Calu3 (cell line): Measurements from ENCODE around the gene MKLN1. TPM values are rescaled to one million over a fixed set of nuclear protein-coding genes. Genes with fewer than 3 reads are reported as not detected.

Source experiments
- BruUV-seq: library from RNA; stranded (reverse); fragments of 400-500 nt; replicated peaks from 2 replicates; lab custom pipeline; 2021; lab: Mats Ljungman, UMichigan
- CTCF ChIA-PET: fragments of 300-600 bp; sonication (Branson Sonifier 250); formaldehyde crosslinking; loops from one replicate; lab custom pipeline; 2022; ENCODE audit warnings: antibody characterized with exemption; lab: Charles Lee
- DNase-seq: peaks from one replicate; pipeline ENCODE4 v3.0.0; 2022
- H3K27ac Mint-ChIP-seq: one replicate; pipeline ENCODE4 v1.8.0; 2022; ENCODE audit warnings: mixed read lengths; ENCODE audit not compliant: unreplicated experiment
- H3K27me3 Mint-ChIP-seq: one replicate; pipeline ENCODE4 v1.8.0; 2022; ENCODE audit warnings: mixed read lengths; ENCODE audit not compliant: unreplicated experiment
- H3K36me3 Mint-ChIP-seq: one replicate; pipeline ENCODE4 v1.8.0; 2022; ENCODE audit warnings: mild to moderate bottlenecking, moderate library complexity, mixed read lengths; ENCODE audit not compliant: insufficient read depth, unreplicated experiment
- H3K4me1 Mint-ChIP-seq: one replicate; pipeline ENCODE4 v1.8.0; 2022; ENCODE audit warnings: mild to moderate bottlenecking, low read depth, mixed read lengths; ENCODE audit not compliant: unreplicated experiment
- H3K4me3 Mint-ChIP-seq: one replicate; pipeline ENCODE4 v1.8.0; 2022; ENCODE audit warnings: mild to moderate bottlenecking, low read depth, moderate library complexity, mixed read lengths; ENCODE audit not compliant: unreplicated experiment
- H3K9me3 Mint-ChIP-seq: one replicate; pipeline ENCODE4 v1.8.0; 2022; ENCODE audit warnings: low read depth, mixed read lengths; ENCODE audit not compliant: unreplicated experiment
- intact Hi-C: fragments of 100-400 bp; cut with micrococcal nuclease; formaldehyde crosslinking; loops from one replicate; pipeline ENCODE4 v1.10.0; 2022; ENCODE audit not compliant: unreplicated experiment
- total RNA-seq: library from RNA; stranded (reverse); gene quantifications from 2 replicates; pipeline ENCODE4 v1.2.3, GENCODE V29; 2022
- TF ChIP-seq, protein P1 (sequence below): fragments of 200-600 bp; IDR thresholded peaks from one replicate; pipeline ENCODE4 v1.8.0; 2022; ENCODE audit warnings: antibody characterized with exemption; ENCODE audit not compliant: unreplicated experiment

The MKLN1 gene
- total RNA-seq, 1 experiment from 2014 or later, result 47.1 TPM

DNA sequence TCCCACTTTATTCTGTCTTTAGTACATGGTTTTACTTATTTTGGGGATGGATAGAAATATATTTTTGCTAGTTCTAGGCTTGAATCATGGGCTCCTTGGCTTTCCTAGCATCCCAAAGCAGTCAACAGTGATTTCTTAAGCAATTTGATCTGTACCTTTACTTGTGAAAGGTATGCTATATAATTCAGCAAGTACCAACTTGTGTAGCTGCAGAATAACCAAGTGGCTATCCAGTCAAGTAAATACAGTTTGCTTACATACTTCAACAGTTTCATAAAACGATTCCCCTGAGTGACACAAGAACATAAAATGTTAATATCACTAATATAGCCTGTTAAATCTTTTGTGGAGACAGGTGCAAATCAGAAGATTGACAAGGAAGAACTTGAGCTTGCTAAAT, 161.5 kb downstream of the MKLN1 start:
- H3K4me1 Mint-ChIP-seq, result no peaks in the 10 kb centered on the region
- CTCF ChIA-PET, result no interaction called here

DNA sequence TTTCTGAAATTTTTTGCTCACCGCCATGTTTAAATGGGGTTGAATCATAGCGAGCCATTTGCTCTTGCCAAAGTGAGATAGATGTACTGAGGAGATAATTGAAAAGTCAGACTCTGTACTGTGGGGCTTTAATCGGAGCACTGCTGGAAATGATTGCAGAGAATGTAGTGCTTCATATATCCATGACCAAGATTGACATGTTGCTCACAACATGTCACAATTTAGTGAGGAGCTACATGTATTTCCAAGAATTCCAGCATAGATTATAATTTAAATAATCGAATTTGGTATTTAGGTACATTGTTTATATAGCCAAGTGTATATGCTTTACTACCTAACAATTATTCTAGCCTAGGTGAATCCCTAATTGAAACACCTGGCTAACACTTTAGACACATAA, 162.2 kb downstream of the MKLN1 start:
- no peak for DNase-seq
- Mint-ChIP-seq H3K4me1 (no peaks in the 10 kb centered on the region), H3K36me3 (no peaks in the 10 kb centered on the region), H3K27me3 (no peaks in the 10 kb centered on the region), H3K4me3 (no peak overlapping the region), H3K9me3 (no peaks in the 10 kb centered on the region), H3K27ac (no peak overlapping the region)
- intact Hi-C loops, result no loop called here
- no TSS peak for BruUV-seq
- CTCF ChIA-PET, result no interaction called here
- TF ChIP-seq, protein P1, sequence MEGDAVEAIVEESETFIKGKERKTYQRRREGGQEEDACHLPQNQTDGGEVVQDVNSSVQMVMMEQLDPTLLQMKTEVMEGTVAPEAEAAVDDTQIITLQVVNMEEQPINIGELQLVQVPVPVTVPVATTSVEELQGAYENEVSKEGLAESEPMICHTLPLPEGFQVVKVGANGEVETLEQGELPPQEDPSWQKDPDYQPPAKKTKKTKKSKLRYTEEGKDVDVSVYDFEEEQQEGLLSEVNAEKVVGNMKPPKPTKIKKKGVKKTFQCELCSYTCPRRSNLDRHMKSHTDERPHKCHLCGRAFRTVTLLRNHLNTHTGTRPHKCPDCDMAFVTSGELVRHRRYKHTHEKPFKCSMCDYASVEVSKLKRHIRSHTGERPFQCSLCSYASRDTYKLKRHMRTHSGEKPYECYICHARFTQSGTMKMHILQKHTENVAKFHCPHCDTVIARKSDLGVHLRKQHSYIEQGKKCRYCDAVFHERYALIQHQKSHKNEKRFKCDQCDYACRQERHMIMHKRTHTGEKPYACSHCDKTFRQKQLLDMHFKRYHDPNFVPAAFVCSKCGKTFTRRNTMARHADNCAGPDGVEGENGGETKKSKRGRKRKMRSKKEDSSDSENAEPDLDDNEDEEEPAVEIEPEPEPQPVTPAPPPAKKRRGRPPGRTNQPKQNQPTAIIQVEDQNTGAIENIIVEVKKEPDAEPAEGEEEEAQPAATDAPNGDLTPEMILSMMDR, result no peak

More for the DNA sequence above, 161.5 kb downstream of the MKLN1 start:
- DNase-seq, result no peak
- intact Hi-C loops, result no loop called here
- no TSS peak for BruUV-seq
- Mint-ChIP-seq H3K9me3 (no peaks in the 10 kb centered on the region), H3K36me3 (peaks cover 5% of the 10 kb centered on the region), H3K27ac (no peak overlapping the region), H3K27me3 (no peaks in the 10 kb centered on the region), H3K4me3 (no peak overlapping the region)
- TF ChIP-seq, protein P1, result no peak

DNA sequence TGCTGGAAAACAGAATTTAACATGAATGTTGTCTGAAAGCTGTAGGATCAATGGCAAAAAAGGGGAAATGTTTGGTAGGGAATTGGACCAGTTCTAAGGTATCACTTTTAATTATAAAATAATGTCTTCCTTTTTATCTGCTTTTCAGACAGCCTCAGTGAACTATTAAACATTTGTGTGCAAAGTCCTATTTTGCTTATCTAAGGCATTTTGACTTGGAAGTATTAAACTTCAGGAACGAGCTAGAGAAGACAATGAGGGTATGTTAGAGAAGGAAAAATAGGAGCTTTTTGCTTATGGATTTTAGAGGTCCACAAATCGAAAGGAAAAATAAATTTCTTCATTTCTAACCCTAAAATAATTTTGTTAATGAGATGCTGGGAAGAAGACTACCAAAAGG, 165.4 kb downstream of the MKLN1 start:
- Mint-ChIP-seq H3K4me1 (no peaks in the 10 kb centered on the region), H3K36me3 (no peaks in the 10 kb centered on the region), H3K9me3 (no peaks in the 10 kb centered on the region), H3K27ac (no peak overlapping the region), H3K27me3 (no peaks in the 10 kb centered on the region), H3K4me3 (no peak overlapping the region)
- DNase-seq, result no peak
- CTCF ChIA-PET, result interaction anchor here (0.6 kb wide), 1 partner anchor 31 kb away, joined by 3 read pairs; no protein-coding TSS in a partner anchor
- TF ChIP-seq, protein P1, result no peak
- no TSS peak for BruUV-seq
- intact Hi-C loops, result no loop called here

DNA sequence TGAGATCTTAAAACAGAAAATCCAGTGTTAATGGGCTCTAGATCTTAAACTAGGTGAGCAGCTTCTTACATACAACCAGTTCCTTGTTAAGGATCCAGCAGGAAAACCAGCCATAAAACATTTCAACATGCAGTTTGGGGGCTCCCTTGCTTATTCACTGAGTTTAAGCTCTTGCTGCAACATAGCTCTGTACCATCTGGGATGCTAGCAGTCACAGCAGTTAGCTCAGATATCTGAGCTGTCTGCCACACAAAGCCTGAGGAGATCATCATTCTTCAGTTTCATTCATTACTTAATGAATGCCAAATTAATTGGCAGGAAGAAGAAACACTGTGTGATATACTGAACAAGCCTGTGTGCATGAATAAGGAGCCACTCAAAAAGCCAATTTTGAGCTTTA, 165.9 kb downstream of the MKLN1 start:
- no peak overlapping the region for H3K4me3 Mint-ChIP-seq
- no TSS peak for BruUV-seq
- no peak overlapping the region for H3K27ac Mint-ChIP-seq
- no peaks in the 10 kb centered on the region for H3K27me3 Mint-ChIP-seq
- no peak for DNase-seq
- intact Hi-C loops, result no loop called here
- no peaks in the 10 kb centered on the region for H3K9me3 Mint-ChIP-seq
- CTCF ChIA-PET, result interaction anchor here (0.6 kb wide), 1 partner anchor 31 kb away, joined by 3 read pairs; no protein-coding TSS in a partner anchor
- H3K4me1 Mint-ChIP-seq, result no peaks in the 10 kb centered on the region
- TF ChIP-seq, protein P1, result no peak
- no peaks in the 10 kb centered on the region for H3K36me3 Mint-ChIP-seq
